Loucy (cell line): ENCODE data around the gene LRRN2.

Experiments used
- H2AFZ ChIP-seq: fragments of 200-600 bp; sonication (generic); 2 replicates; pipeline ENCODE4 v1.6.0; 2016; ENCODE audit warnings: antibody characterized with exemption, mild to moderate bottlenecking, low read length, moderate library complexity
- H3F3A ChIP-seq: fragments of 200-600 bp; 2 replicates; pipeline ENCODE4 v1.6.0; 2016; ENCODE audit warnings: antibody characterized with exemption, low read depth, mild to moderate bottlenecking
- H3K27me3 ChIP-seq: fragments of 200-600 bp; sonication (generic); 2 replicates; pipeline ENCODE4 v1.6.1; 2014; ENCODE audit warnings: low read length, mild to moderate bottlenecking; ENCODE audit not compliant: insufficient read depth, poor library complexity, severe bottlenecking
- H3K36me3 ChIP-seq: fragments of 200-600 bp; sonication (generic); 2 replicates; pipeline ENCODE4 v1.6.1; 2016; ENCODE audit warnings: low read length; ENCODE audit not compliant: insufficient read depth
- H3K4me1 ChIP-seq: fragments of 200-600 bp; sonication (generic); 2 replicates; pipeline ENCODE4 v1.5.1; 2014; ENCODE audit warnings: low read length, mild to moderate bottlenecking; ENCODE audit not compliant: insufficient read depth, poor library complexity, severe bottlenecking
- H3K4me2 ChIP-seq: fragments of 200-600 bp; sonication (generic); 2 replicates; pipeline ENCODE4 v1.6.0; 2014; ENCODE audit warnings: antibody characterized with exemption, low read length, low read depth, mild to moderate bottlenecking; ENCODE audit not compliant: poor library complexity, severe bottlenecking
- H3K4me3 ChIP-seq: fragments of 200-600 bp; sonication (generic); 2 replicates; pipeline ENCODE4 v1.5.1; 2014; ENCODE audit warnings: low read length, mild to moderate bottlenecking, mixed read lengths; ENCODE audit not compliant: poor library complexity, severe bottlenecking
- H3K79me2 ChIP-seq: fragments of 200-600 bp; sonication (generic); 2 replicates; pipeline ENCODE4 v1.6.1; 2014; ENCODE audit warnings: low read length; ENCODE audit not compliant: insufficient read depth
- H3K9ac ChIP-seq: fragments of 200-600 bp; sonication (generic); 2 replicates; pipeline ENCODE4 v1.6.0; 2014; ENCODE audit warnings: mild to moderate bottlenecking, low read depth, low read length, moderate library complexity; ENCODE audit not compliant: poor library complexity, severe bottlenecking
- H3K9me2 ChIP-seq: fragments of 200-600 bp; sonication (generic); replicated peaks from 2 replicates; pipeline ENCODE4 v1.6.1; 2016; ENCODE audit warnings: low read depth, low read length, mixed read lengths
- H3K9me3 ChIP-seq: fragments of 200-600 bp; sonication (generic); 2 replicates; pipeline ENCODE4 v1.6.1; 2014; ENCODE audit warnings: mild to moderate bottlenecking, antibody characterized with exemption, low read length, low read depth; ENCODE audit not compliant: insufficient read depth
- H4K20me1 ChIP-seq: fragments of 200-600 bp; sonication (generic); 2 replicates; pipeline ENCODE4 v1.6.0; 2014; ENCODE audit warnings: antibody characterized with exemption, low read length, mild to moderate bottlenecking; ENCODE audit not compliant: insufficient read depth, poor library complexity, severe bottlenecking
- CTCF ChIP-seq: fragments of 200-600 bp; sonication (generic); conservative IDR thresholded peaks from 2 replicates; pipeline ENCODE4 v1.5.1; 2014; ENCODE audit warnings: mild to moderate bottlenecking, antibody characterized with exemption, low read length
- EZH2phosphoT487 ChIP-seq: fragments of 200-600 bp; IDR thresholded peaks from 2 replicates; pipeline ENCODE4 v1.6.1; 2018; ENCODE audit warnings: antibody characterized with exemption, mild to moderate bottlenecking, moderate library complexity, borderline replicate concordance

LRRN2 gene

GRCh38 chr1:204705888-204706837 lies 20.6 kb upstream of the LRRN2 start:
- Histone ChIP-seq H3K9ac (no peak overlapping the region), H3K9me3 (no peaks in the 10 kb centered on the region), H3K9me2 (no peaks in the 10 kb centered on the region), H3K4me3 (no peak overlapping the region), H2AFZ (no peak overlapping the region), H3K4me2 (no peak overlapping the region), H3K36me3 (no peaks in the 10 kb centered on the region), H3K27me3 (no peaks in the 10 kb centered on the region), H4K20me1 (no peaks in the 10 kb centered on the region), H3K79me2 (no peaks in the 10 kb centered on the region), H3K4me1 (no peaks in the 10 kb centered on the region), H3F3A (no peaks in the 10 kb centered on the region)
- TF ChIP-seq EZH2phosphoT487 (no peak), CTCF (no peak)

GRCh38 chr1:204705493-204705811 lies 19.9 kb upstream of the LRRN2 start:
- no peaks in the 10 kb centered on the region for H3K9me2 ChIP-seq
- no peak overlapping the region for H3K4me3 ChIP-seq
- H2AFZ ChIP-seq = no peak overlapping the region
- H3K9me3 ChIP-seq = no peaks in the 10 kb centered on the region
- H3F3A ChIP-seq = no peaks in the 10 kb centered on the region
- no peaks in the 10 kb centered on the region for H4K20me1 ChIP-seq
- TF ChIP-seq EZH2phosphoT487 (no peak), CTCF (no peak)
- H3K79me2 ChIP-seq = no peaks in the 10 kb centered on the region
- no peak overlapping the region for H3K9ac ChIP-seq
- no peak overlapping the region for H3K4me2 ChIP-seq
- no peaks in the 10 kb centered on the region for H3K27me3 ChIP-seq
- H3K4me1 ChIP-seq = no peaks in the 10 kb centered on the region
- no peaks in the 10 kb centered on the region for H3K36me3 ChIP-seq

GRCh38 chr1:204704794-204705492 lies 19.4 kb upstream of the LRRN2 start:
- no peaks in the 10 kb centered on the region for H4K20me1 ChIP-seq
- no peak overlapping the region for H3K9ac ChIP-seq
- no peaks in the 10 kb centered on the region for H3K79me2 ChIP-seq
- TF ChIP-seq EZH2phosphoT487 (no peak), CTCF (no peak)
- no peaks in the 10 kb centered on the region for H3K36me3 ChIP-seq
- H3K4me1 ChIP-seq = no peaks in the 10 kb centered on the region
- no peaks in the 10 kb centered on the region for H3K9me2 ChIP-seq
- no peak overlapping the region for H3K4me3 ChIP-seq
- H3F3A ChIP-seq = no peaks in the 10 kb centered on the region
- no peaks in the 10 kb centered on the region for H3K27me3 ChIP-seq
- no peak overlapping the region for H2AFZ ChIP-seq
- no peak overlapping the region for H3K4me2 ChIP-seq
- no peaks in the 10 kb centered on the region for H3K9me3 ChIP-seq
